OCI-LY7 (cell line): ENCODE measurements around the gene ITGB7. TPM values are rescaled to one million over a fixed set of nuclear protein-coding genes. Genes with fewer than 3 reads are reported as not detected.

Source experiments
- BruUV-seq: library from RNA; stranded (reverse); fragments of 400-500 nt; replicated peaks from 2 replicates; lab custom pipeline; 2021; lab: Mats Ljungman, UMichigan
- CTCF ChIA-PET: fragments of 300-600 bp; sonication (Branson Sonifier 250); formaldehyde crosslinking; loops from one replicate; lab custom pipeline; 2022; ENCODE audit warnings: antibody characterized with exemption; ENCODE audit not compliant: unreplicated experiment; lab: Charles Lee
- POLR2A ChIA-PET: fragments of 300-600 bp; sonication (Branson Sonifier 250); formaldehyde crosslinking; loops from one replicate; lab custom pipeline; 2022; ENCODE audit warnings: antibody characterized with exemption; lab: Charles Lee
- DNase-seq: peaks from one replicate; pipeline ENCODE4 v3.0.0-alpha.2; 2015; ENCODE audit warnings: low spot score
- H2AFZ ChIP-seq: fragments of 200-600 bp; sonication (generic), shearing (Covaris generic); 2 replicates; pipeline ENCODE4 v1.6.1; 2014; ENCODE audit warnings: mild to moderate bottlenecking, antibody characterized with exemption, low read length, moderate library complexity
- H3K27ac ChIP-seq: fragments of 200-600 bp; sonication (generic); 2 replicates; pipeline ENCODE4 v1.5.1; 2014; ENCODE audit warnings: mixed run types, low read depth, mild to moderate bottlenecking, moderate library complexity, low read length, inconsistent platforms; ENCODE audit not compliant: poor library complexity, severe bottlenecking
- H3K36me3 ChIP-seq: fragments of 200-600 bp; sonication (generic); 2 replicates; pipeline ENCODE4 v1.6.1; 2014; ENCODE audit warnings: mild to moderate bottlenecking, antibody characterized with exemption, low read length, moderate library complexity, mixed read lengths; ENCODE audit not compliant: insufficient read depth
- H3K4me1 ChIP-seq: fragments of 200-600 bp; sonication (generic); 2 replicates; pipeline ENCODE4 v1.5.1; 2014; ENCODE audit warnings: mild to moderate bottlenecking, low read length; ENCODE audit not compliant: insufficient read depth, poor library complexity, severe bottlenecking
- H3K4me2 ChIP-seq: fragments of 200-600 bp; sonication (generic); 2 replicates; pipeline ENCODE4 v1.6.1; 2014; ENCODE audit warnings: mild to moderate bottlenecking, low read length
- H3K4me3 ChIP-seq: fragments of 200-600 bp; sonication (generic); 2 replicates; pipeline ENCODE4 v1.5.1; 2014; ENCODE audit warnings: mild to moderate bottlenecking, low read depth, low read length; ENCODE audit not compliant: poor library complexity, severe bottlenecking
- H3K79me2 ChIP-seq: fragments of 200-600 bp; sonication (generic); 2 replicates; pipeline ENCODE4 v1.6.1; 2016; ENCODE audit warnings: low read depth, mild to moderate bottlenecking, low read length, moderate library complexity, mixed read lengths; ENCODE audit not compliant: insufficient read depth
- H3K9me2 ChIP-seq: fragments of 200-600 bp; sonication (generic); 2 replicates; pipeline ENCODE4 v1.6.1; 2016; ENCODE audit warnings: mild to moderate bottlenecking, low read length, mixed read lengths; ENCODE audit not compliant: insufficient read depth
- H3K9me3 ChIP-seq: fragments of 200-600 bp; sonication (generic); 2 replicates; pipeline ENCODE4 v1.6.1; 2014; ENCODE audit warnings: mild to moderate bottlenecking, mixed run types, low read length, mixed read lengths
- H4K20me1 ChIP-seq: fragments of 200-600 bp; sonication (generic); 2 replicates; pipeline ENCODE4 v1.6.1; 2014; ENCODE audit warnings: mild to moderate bottlenecking, antibody characterized with exemption, low read length, moderate library complexity, mixed read lengths; ENCODE audit not compliant: insufficient read depth
- EZH2phosphoT487 ChIP-seq: fragments of 200-600 bp; sonication (generic); IDR thresholded peaks from 2 replicates; pipeline ENCODE4 v1.6.1; 2018; ENCODE audit warnings: low read depth, borderline replicate concordance, mild to moderate bottlenecking, mixed run types, antibody characterized with exemption, low read length, moderate library complexity, mixed read lengths
- intact Hi-C: fragments of 100-400 bp; cut with micrococcal nuclease; formaldehyde crosslinking; loops from one replicate; pipeline ENCODE4 v1.10.0; 2022; ENCODE audit not compliant: unreplicated experiment
- total RNA-seq, 2 experiments: library from RNA; depleted of rRNA in 1 of 2; stranded (reverse); fragments of >200 nt in 1 of 2; shearing (Covaris generic) in 1 of 2; gene quantifications; 2 replicates each; pipeline ENCODE4 v1.2.3, GENCODE V29; 2014 to 2022
- TF ChIP-seq, protein P1 (sequence below): fragments of 200-600 bp; sonication (generic); conservative IDR thresholded peaks from 2 replicates; pipeline ENCODE4 v1.5.1; 2014; ENCODE audit warnings: mild to moderate bottlenecking, antibody characterized with exemption, low read length, moderate library complexity, mixed read lengths

The ITGB7 gene
- total RNA-seq, 2 experiments from 2014 or later, result 51.7 to 207 TPM

DNA sequence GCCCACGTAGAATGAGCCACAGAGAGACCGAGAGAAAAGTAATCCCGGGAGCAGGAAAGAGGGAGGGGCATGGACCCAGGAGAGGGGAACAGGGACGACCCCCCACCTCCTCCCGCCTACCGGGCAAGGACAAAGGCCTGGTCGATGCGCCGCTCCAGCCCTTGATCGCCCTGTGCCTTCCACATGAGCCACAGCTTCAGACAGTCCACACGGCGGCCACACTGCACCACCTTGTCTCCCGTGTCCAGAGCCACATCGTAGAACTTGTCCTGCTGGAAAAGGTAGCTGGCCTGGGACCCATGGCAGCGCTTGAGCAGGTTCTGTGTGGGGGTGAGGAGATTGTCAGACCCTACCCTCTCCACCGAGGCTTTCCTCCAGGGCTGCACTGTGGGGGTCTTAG, 47.1 kb downstream of the ITGB7 start:
- no peak for TF ChIP-seq EZH2phosphoT487
- TF ChIP-seq, protein P1, sequence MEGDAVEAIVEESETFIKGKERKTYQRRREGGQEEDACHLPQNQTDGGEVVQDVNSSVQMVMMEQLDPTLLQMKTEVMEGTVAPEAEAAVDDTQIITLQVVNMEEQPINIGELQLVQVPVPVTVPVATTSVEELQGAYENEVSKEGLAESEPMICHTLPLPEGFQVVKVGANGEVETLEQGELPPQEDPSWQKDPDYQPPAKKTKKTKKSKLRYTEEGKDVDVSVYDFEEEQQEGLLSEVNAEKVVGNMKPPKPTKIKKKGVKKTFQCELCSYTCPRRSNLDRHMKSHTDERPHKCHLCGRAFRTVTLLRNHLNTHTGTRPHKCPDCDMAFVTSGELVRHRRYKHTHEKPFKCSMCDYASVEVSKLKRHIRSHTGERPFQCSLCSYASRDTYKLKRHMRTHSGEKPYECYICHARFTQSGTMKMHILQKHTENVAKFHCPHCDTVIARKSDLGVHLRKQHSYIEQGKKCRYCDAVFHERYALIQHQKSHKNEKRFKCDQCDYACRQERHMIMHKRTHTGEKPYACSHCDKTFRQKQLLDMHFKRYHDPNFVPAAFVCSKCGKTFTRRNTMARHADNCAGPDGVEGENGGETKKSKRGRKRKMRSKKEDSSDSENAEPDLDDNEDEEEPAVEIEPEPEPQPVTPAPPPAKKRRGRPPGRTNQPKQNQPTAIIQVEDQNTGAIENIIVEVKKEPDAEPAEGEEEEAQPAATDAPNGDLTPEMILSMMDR, result no peak
- CTCF ChIA-PET, result interaction anchor here (0.9 to 2.4 kb wide), 8 partner anchors 32 to 161 kb away, joined by 3 to 14 read pairs (median 5); partner anchors contain the start of genes AAAS and ESPL1
- BruUV-seq, result no TSS peak
- H2AFZ ChIP-seq, result peak overlapping the region; percentile 71; the same call in 1 of the 2 replicates
- peak overlapping the region; percentile 33; the same call in 1 of the 2 replicates for H3K4me2 ChIP-seq
- no peak for DNase-seq
- POLR2A ChIA-PET, result interaction anchor here (1.0 to 3.4 kb wide), 7 partner anchors 20 to 185 kb away, joined by 3 to 13 read pairs (median 5); partner anchors contain the start of genes AAAS and ESPL1
- H4K20me1 ChIP-seq, result no peaks in the 10 kb centered on the region
- H3K36me3 ChIP-seq, result no peaks in the 10 kb centered on the region
- intact Hi-C loops, result loop anchor here (1.0 to 2.0 kb wide), 8 partner anchors 20 to 185 kb away; partner anchors contain the start of genes AAAS, CSAD, ESPL1 and ZNF740
- no peaks in the 10 kb centered on the region for H3K9me2 ChIP-seq
- H3K9me3 ChIP-seq, result no peaks in the 10 kb centered on the region
- no peak overlapping the region for H3K27ac ChIP-seq
- H3K4me3 ChIP-seq, result no peak overlapping the region
- peaks cover 11% of the 10 kb centered on the region for H3K4me1 ChIP-seq
- no peaks in the 10 kb centered on the region for H3K79me2 ChIP-seq

DNA sequence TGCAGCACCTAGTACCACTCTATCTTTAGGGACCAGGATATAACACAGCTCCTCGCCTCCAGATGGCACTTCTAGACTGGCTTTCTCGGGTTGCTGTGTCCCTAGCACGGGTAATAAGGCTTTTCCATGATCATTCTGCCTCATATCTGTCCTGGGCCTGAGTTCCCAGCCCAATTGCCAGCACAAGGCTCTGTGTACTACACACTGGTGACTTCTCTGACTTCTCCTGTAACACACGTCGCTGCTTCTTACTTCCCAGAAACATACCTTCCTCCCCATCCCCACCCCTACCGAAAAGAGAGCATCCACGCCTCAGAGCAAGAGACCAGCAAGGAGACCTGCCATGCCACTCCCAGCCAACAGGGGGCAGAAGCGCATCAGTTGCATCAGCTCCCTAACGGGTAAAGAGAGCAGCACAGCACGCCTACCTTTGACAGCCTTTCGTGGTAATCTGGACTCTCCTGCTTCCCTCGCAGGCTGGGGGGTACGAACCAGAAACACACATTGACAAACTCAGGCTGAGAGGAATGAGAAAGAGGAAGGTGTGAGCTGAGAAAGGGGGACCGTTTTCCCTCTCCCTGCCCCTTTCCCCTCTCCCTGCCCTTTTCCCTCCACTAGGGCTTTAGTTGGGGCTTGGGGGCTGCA, 47.7 kb downstream of the ITGB7 start:
- ChIA-PET POLR2A (interaction anchor here (0.7 to 3.4 kb wide), 9 partner anchors 20 to 186 kb away, joined by 3 to 13 read pairs (median 4); partner anchors contain the start of genes AAAS and ESPL1), CTCF (interaction anchor here (0.8 to 2.4 kb wide), 9 partner anchors 28 to 162 kb away, joined by 3 to 14 read pairs (median 4); partner anchors contain the start of genes AAAS and ESPL1)
- H3K27ac ChIP-seq, result no peak overlapping the region
- H3K36me3 ChIP-seq, result no peaks in the 10 kb centered on the region
- no TSS peak for BruUV-seq
- no peaks in the 10 kb centered on the region for H3K9me3 ChIP-seq
- H2AFZ ChIP-seq, result peak overlapping the region; percentile 71
- peak overlapping the region; percentile 58 for H3K4me2 ChIP-seq
- intact Hi-C loops, result loop anchor here (1.0 to 2.0 kb wide), 8 partner anchors 21 to 186 kb away; partner anchors contain the start of genes AAAS, CSAD, ESPL1 and ZNF740
- peaks cover 11% of the 10 kb centered on the region for H3K4me1 ChIP-seq
- TF ChIP-seq, protein P1, result peak; percentile 99
- no peak for TF ChIP-seq EZH2phosphoT487
- H3K4me3 ChIP-seq, result peak overlapping the region; percentile 41
- DNase-seq, result peak; percentile 92
- no peaks in the 10 kb centered on the region for H3K79me2 ChIP-seq
- no peaks in the 10 kb centered on the region for H4K20me1 ChIP-seq
- no peaks in the 10 kb centered on the region for H3K9me2 ChIP-seq

DNA sequence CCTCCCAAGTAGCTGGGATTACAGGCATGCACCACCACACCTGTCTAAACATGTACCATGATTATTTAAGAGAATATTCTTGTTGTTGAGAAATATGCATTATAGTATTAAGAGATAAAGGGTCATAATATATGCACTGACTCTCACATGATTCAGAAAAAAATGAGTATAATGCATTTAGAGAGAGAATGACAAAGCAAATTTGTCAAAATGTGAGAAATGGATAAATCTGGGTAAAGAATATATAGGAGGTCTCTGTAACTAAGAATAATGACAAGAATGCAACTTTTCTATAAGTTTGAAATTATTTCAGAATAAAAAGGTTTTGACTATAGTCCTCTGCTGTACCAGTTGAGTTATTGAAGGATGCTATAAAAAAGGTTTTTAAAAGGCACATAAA, 54.7 kb downstream of the ITGB7 start:
- Histone ChIP-seq H3K4me2 (no peak overlapping the region), H3K79me2 (no peaks in the 10 kb centered on the region), H3K4me3 (no peak overlapping the region), H3K9me2 (no peaks in the 10 kb centered on the region), H3K36me3 (no peaks in the 10 kb centered on the region), H2AFZ (no peak overlapping the region), H3K27ac (no peak overlapping the region), H4K20me1 (no peaks in the 10 kb centered on the region), H3K4me1 (no peaks in the 10 kb centered on the region), H3K9me3 (no peaks in the 10 kb centered on the region)
- intact Hi-C loops, result no loop called here
- no peak for TF ChIP-seq EZH2phosphoT487
- TF ChIP-seq, protein P1, result no peak
- POLR2A ChIA-PET, result interaction anchor here (1.6 kb wide), 1 partner anchor 28 kb away, joined by 3 read pairs; the partner anchor contains the start of genes CSAD and ZNF740
- CTCF ChIA-PET, result interaction anchor here (0.6 kb wide), 1 partner anchor 193 kb away, joined by 4 read pairs; no protein-coding TSS in a partner anchor
- BruUV-seq, result no TSS peak
- no peak for DNase-seq
